SK-N-MC (cell line): ENCODE data around the gene LAMC2.

Experiments
- EZH2 ChIP-seq: fragments of 200-600 bp; sonication (generic); IDR thresholded peaks from one replicate; pipeline ENCODE4 v1.6.1; 2017; ENCODE audit warnings: antibody characterized with exemption
- FOXP2 ChIP-seq: optimal IDR thresholded peaks from 2 replicates; pipeline ENCODE3; 2011; ENCODE audit warnings: mild to moderate bottlenecking, moderate library complexity; ENCODE audit not compliant: insufficient read depth; ENCODE audit errors: extremely low read length, control extremely low read depth
- POLR2AphosphoS5 ChIP-seq: IDR thresholded peaks from 2 replicates; pipeline ENCODE4 v1.6.1; 2012; ENCODE audit warnings: mild to moderate bottlenecking, low read depth, low read length, borderline replicate concordance

- TF ChIP-seq EZH2 (no peak), POLR2AphosphoS5 (no peak), FOXP2 (no peak)
Observed at GRCh38 chr1:183267646-183268431, 81.8 kb downstream of the LAMC2 start.
